Activated T-cell treated with anti-CD3 and anti-CD28 coated beads, Interleukin-2, amount 50 U/mL, for 1 hour (primary cell): ENCODE measurements around the gene LIPK.
"Not testable (repeated sequence)": the region's sequence is repeated elsewhere in the genome, so short reads cannot be mapped to it uniquely, and the experiment has no call there.

Experiments used
- DNase-seq: peaks from one replicate; pipeline ENCODE4 v3.0.0-alpha.2; 2020

LIPK gene, protein sequence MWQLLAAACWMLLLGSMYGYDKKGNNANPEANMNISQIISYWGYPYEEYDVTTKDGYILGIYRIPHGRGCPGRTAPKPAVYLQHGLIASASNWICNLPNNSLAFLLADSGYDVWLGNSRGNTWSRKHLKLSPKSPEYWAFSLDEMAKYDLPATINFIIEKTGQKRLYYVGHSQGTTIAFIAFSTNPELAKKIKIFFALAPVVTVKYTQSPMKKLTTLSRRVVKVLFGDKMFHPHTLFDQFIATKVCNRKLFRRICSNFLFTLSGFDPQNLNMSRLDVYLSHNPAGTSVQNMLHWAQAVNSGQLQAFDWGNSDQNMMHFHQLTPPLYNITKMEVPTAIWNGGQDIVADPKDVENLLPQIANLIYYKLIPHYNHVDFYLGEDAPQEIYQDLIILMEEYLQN

DNA sequence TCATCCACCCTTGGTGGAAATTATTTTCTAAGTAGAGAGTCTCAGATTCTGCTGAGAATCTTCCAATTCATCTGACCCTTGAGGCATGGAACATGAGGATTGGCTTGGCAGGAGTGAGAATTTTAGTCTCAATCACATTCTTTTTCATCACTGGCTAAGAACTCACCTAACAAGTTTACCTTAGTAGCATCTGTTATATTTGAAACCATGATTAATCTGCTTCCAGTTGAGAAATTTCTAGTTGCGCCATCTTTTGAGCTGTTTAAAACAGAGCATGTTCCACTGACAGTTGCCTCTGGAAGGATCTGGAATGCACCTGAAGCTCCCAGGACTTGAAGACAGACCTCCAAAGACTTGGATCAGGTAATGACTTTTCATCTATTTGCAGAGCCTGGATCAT is at the start of gene LIPK:
LIPK (plus strand) TSS at position 292 of the 400 bp plus-strand sequence. CDS start 18,295 bp downstream, outside the sequence.
- no peak for DNase-seq

DNA sequence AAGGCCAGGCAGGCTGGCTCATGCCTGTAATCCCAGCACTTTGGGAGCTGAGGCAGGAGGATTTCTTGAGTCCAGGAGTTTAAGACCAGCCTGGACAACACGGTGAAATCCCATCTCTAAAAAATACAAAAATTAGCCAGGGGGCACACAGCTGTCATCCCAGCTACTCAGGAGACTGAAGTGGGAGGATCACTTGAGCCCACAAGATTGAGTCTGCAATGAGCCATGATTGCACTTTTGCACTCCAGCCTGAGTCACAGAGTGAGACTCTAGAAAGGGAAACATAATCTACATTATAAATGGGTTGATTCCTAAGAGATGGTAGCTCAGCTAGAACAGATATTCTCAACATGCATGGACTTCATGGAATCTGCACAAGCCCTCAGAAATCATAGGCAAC is 48.1 kb upstream of the LIPK start:
- no peak for DNase-seq

DNA sequence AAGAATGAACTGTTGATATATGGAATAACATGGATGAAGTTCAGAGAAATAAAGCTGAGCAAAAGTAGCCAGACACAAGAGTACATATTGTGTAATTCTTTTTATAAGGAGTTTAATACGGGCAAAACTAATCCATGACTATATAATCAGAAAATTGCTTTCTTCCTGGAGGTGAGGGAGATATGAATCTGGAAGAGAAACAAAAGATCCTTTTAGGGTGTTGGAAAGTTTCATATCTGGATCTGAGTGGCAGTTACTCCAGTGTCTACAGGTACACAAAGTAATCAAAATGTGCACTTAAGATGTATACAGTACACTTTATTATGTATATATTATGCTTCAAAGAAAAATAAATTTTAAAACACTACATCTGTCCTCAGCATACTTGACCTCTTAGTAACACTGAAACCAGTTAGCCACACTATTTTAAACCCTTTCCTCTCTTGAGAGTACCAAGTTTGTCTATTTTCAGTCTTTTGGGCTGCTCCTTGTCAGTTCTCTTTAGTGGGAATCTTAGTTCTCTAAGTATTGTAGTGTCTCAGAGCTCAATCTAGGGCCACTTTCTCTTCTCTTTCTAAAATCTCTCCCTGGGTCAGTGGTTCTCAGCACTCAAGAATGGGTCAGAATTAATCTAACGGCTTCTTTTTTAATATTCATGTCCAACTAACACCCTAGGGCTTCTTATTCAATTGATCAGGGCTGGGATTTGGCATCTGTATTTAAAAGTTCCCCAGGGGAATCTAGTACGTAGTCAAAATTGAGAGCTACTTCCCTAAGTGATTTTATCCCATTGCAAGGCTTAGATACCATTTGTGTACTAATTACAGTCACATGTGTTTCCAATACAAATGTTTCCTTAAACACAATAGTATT is 46.1 kb upstream of the LIPK start:
- no peak for DNase-seq

DNA sequence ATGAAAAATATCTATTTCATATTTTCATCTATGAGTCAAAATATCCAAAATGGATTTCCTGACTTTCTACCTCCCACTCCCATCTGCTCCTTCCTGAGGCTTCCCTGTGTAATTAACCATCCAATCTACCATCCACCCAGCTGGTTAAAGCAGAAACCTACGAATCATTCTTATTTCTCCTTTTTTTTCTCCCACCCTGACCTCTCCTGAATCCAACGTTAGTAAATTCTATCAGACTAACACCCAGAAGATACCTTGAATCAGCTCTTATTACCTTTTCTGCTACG is 45.5 kb upstream of the LIPK start:
- no peak for DNase-seq

DNA sequence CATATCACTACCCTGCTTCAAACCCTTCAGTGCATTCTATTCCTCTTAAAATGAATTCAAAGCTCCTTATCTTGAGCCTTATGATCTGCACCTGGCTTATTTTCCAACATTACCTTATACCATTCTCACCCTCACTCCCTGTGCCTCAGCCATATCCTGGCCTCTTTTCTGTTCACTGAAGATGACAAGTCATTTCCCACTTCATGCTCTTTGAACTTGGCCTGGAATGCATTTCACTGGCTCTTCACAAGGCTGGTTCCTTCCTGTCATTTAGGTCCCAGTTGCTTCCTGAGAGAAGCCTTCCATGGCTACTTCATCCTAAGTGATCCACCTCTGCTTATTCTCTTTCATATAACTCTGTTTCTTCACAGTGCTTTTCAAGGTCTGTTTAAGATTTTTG is 45.0 kb upstream of the LIPK start:
- no peak for DNase-seq

DNA sequence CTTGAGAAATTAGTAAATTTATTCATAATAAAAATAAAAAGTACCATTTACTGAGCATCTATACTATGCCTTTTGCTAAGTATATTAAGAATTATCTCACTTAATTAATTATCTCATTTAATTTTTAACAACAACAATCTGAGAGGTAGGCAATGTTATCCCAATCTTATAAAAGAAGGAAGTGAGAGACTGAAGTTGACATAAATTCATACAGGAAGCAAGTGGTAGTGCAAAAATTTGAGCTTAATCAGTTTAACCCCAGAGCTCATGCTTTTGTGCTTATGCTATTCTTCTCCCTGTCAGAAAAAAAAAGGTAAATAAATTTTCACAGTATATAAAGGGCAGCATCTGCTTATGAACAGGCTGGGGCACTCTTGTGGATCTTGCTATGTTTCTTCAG is 44.5 kb upstream of the LIPK start:
- DNase-seq: no peak

DNA sequence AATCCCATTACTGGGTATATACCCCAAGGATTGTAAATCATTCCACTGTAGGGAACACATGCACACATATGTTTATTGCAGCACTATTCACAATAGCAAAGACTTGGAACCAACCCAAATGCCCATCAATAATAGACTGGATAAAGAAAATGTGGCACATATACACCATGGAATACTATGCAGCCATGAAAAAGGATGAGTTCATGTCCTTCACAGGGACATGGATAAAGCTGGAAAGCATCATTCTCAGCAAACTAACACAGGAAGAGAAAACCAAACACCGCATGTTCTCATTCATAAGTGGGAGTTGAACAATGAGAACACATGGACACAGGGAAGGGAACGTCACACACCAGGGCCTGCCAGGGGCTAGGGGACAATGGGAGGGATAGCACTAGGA is 42.9 kb upstream of the LIPK start:
- DNase-seq: not testable (repeated sequence)

DNA sequence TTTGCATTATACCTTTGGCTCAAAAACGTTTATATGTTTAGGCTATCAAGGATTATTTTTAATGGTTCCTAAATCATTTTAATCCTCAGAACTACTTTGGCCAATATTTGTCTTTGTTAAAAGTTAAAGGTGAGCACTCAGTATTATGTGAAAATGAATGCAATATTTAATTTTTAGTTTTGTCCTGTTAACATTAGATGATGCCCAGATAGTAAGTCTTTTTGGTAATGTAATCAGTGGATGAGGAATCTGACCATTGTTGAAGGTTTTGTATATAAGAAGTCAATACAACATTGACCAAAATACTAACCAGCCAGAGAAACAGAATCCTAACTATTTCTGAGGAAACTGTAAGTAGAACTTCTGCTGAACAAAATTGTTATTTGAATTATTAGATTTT is 41.9 kb upstream of the LIPK start, which contains the start of gene LIPF:
LIPF (plus strand) TSS at position 301 of the 400 bp plus-strand sequence. CDS start 2,856 bp downstream, outside the sequence.
- DNase-seq: no peak

DNA sequence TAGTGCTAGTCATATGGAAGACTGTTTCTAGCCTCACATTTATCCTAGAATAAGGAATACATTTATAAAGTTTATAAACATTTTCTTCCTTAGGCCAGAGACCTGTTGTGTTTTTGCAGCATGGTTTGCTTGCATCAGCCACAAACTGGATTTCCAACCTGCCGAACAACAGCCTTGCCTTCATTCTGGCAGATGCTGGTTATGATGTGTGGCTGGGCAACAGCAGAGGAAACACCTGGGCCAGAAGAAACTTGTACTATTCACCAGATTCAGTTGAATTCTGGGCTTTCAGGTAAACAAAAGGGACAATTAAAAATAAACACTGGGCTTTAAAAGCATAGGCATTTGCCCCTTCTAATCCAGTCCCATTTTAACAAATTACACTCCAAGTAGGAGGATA is 37.6 kb upstream of the LIPK start:
- no peak for DNase-seq

DNA sequence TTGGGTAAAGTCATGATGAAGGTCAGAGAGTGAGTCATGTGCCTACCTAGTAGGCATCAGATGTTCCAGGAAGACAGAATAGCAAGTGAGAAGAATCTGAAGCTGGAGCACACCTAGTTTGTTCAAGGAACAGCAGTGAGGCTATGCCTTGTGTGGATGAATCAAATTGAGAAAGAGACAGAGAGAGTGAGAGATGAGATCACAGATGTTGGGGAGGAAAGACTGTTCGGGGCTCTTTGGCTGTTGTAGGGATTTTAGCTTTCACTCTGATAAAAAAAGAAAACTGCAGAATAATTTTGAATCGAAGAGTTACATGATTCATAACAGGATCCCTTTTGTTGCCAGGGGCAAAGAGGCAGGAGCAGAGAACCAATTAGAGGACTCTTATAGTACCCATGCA is 35.6 kb upstream of the LIPK start:
- no peak for DNase-seq

DNA sequence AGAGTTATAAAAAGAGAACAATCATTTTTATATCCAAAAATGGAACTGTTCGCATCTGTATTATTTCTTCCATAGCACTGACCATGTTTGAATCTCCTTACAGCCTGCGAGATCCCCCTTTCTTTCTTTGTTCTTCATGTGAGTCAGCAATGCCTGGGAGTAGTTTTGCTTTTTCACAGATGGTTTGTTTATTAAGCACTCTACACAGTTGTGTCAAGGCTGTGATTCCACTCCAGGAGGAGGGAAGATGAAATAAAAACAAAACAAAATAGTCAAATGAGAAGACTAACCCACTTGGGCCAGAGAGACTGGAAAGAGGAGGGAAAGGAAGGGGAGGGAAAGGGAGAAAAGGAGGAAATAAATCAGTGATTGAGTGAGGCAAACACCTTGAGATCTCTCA is 34.0 kb upstream of the LIPK start:
- DNase-seq: no peak

DNA sequence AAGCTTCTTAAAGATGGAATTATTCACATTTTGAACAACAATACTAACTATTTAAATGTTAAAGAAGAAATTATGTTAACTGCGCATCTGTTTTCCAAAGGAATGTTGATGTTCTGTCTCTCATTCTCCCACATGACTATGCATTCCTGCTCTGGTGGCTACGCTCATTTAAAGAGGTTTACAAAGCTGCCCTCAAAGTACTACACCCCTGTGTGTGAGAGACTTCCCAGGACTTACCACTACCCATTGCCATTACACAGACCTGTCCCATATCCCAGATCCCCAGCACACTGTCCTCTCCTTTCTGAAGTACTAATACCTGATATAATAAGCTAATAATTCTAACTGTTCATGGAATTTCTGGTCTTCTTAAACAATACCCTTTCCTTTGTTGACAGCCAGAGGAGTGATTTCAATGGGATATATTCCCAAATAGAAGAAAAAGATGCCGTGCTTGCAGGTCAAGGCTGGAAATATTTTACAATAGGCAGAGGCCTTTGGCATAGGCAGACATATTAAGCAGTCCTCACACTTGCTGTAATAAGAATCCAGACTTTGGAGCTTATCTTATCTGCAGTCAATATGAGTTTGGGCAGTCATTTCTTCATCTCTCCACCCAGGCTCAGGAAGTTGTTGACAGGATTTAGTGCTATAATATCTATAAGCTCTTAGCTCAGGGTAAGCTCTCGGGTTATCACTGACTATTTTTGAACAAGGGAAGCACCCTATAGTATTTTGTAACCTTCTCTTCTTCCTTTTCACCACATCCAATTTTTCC is 29.6 kb upstream of the LIPK start:
- DNase-seq: no peak

DNA sequence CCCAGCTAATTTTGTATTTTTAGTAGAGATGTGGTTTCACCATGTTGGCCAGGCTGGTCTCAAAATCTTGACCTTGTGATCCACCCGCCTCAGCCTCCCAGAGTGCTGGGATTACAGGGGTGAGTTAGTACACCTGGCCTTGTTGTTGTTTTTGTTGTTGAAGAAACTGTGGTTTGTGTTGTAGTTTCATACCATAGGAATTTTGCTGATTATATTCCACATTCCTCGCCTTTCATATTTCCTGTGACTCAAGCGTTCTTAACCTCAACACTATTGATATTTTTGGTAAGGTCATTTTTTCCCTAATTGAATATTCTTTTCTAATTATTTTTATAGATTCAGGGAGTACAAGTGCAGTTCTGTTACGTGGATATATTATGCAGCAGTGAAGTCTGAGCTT is 25.1 kb upstream of the LIPK start:
- DNase-seq: no peak

DNA sequence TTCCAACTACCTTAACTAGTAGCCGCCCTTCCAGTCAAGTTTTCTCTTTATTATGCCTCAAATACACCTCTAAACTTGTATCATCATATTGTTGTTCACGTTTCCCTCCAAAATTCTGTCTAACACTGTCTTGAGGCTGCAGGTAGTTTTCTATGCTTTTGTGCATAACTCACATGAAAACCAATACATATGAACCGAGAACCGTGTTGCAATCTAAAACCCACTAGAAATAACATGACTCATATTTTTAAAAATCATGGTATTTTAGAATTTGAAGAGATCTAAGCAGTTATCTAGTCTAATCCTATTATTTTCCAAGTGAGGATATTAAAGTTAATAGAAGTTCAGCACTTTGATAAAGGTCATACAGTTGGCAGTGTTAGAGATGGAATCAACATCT is 23.6 kb upstream of the LIPK start:
- no peak for DNase-seq

DNA sequence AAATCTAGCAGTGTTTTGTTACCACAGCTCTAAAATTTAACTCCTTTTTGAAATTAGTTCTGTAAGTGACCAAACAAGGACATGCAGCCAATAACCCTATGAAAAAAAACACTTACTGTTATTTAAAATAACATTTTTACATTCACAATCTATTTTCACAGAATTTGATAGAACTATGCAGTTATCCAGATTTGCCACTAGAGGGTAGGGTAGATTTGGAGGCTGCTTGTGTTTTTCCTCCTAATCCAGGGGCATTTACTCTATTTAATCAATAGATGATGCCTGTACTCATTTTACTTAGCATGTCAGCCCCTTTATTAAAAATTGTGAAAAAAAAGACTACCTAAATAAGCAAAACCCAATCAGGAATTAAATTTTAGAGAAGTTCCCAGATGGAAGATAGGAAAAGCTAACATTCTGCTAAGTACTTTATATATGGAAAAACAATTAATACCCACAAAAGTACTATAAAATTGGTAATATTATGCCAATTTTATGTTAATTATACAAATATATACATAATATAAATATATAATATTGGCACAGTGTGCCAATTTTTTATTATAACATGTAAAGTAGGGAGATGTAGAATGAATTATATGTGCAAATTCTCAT is 18.1 kb upstream of the LIPK start:
- no peak for DNase-seq

DNA sequence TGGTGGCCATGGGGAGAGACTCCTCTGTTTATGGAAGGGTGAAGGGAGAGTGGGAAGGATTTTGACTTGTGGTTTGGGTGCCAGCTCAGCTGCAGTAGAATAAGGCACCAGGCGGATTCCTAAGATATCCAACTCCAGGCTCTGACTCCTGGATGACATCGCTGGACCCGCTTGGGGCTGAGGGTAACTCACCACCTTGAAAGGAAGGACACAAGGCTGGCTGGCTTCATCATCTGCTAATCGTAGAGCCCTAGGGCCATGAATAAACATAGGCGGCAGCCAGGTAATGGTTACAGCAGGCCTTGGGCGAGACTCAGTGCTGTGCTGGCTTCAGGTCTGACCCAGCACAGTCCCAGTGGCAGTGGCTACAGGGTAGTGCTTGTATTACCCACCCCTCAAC is 16.7 kb upstream of the LIPK start:
- no peak for DNase-seq

DNA sequence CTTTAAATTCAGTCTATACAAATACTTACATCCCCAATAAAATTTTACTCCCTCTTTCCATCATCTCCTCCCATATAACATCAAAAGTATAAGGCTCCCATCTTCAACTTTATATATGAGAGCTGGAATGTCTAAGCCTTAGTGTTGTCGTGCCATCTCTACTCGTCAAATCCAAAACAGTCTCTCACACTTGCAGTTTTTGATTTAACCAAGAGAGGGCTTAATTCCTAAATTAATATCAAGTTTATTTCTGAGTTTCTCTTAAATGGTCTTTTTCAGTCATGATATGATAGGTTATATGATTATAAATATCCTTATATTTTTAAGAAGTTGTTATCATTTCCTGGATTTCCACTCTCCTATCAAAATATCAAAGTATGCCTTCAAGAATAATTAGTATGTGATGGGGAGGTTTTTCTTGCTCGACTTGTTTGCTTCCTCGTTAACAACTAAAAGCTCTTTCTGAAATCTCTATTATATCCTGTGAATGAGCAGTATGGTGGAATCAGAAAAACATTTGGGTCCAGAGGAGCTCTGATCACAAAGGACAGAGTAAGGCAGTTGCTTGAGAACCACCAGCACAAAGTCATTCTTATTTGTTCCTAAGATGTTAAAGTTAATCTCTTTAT is 12.5 kb upstream of the LIPK start:
- no peak for DNase-seq

DNA sequence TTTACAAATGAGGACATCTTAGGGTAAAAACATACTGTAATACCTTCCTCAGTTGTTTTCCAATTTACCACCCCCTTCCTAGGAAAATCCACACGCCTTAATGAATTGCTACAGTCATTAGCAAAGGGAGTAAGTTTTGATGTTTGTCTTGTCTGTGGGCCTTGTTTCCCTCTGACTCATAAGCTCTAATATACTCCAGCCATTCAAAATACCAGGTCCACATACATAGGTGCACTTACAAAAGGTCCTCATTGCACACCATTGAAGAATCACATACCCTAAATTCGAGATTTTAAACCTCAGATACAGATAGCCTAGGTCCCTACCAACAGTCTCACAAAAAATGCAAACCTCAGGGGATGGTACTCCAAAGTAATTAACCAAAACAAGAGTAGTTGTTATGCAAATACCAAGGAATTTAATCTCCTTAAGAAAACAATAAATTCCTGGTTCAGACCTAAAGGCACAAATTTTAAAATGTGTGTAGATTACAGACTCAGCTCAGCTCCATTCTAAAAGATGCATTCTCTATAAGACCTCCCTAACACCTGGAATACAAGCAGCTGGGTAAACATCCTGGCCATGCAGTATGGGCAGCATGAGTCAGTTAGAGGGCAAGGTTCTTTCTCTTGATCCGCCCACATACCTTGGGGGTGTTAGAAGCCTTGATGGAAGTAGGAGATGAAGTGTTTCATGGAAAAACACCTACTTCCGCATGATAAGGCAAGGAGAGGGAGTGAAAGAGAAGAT is 3.0 kb upstream of the LIPK start:
- DNase-seq: no peak

DNA sequence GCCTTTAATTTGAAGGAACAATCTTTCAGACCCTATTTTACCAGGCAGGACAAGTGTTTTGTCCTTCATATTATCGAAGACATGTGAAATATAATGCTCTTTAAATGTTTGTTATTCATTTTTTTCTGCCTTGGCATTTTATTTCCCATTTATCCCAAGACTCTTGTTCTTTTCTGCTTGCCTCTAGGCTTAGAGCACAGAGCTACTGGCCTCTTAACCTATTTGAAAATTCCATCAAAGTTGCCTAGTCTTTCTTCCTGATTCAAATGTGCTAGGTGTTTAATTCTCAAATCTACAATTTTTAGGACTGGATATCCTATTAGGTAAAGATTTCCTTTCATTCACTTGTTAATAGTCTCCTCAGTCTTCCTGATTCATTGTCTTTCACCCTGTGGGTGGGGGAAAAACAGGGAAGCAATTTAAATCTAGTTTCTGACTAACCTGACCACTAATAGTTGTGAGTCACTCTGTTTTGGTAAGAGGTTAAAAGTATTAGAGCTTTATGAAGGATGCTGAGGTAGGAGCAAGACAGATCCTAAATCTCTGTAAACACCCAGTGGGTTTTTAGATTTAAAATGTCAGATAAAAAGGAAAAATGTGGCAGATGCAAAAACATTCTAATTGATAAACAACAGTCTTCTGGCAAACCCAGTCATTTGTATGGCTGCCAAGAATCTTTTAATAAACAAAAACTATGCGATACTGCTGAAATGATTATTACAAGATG is 1.5 kb downstream of the LIPK start:
- no peak for DNase-seq

DNA sequence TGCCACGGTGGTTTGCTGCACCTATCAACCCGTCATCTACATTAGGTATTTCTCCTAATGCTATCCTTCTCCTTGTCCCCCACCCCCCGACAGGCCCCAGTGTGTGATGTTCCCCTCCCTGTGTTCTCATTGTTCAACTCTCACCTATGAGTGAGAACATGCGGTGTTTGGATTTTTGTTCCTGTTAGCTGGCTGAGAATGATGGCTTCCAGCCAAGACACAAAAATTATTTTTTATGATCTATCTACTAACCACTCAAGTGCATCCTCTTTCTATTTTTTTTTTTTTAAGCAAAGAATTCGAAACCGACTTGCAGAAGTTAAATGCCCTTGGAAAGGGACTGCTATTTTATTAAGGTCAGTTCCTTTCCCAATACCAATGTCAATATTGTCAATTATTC is 3.3 kb downstream of the LIPK start:
- not testable (repeated sequence) for DNase-seq

DNA sequence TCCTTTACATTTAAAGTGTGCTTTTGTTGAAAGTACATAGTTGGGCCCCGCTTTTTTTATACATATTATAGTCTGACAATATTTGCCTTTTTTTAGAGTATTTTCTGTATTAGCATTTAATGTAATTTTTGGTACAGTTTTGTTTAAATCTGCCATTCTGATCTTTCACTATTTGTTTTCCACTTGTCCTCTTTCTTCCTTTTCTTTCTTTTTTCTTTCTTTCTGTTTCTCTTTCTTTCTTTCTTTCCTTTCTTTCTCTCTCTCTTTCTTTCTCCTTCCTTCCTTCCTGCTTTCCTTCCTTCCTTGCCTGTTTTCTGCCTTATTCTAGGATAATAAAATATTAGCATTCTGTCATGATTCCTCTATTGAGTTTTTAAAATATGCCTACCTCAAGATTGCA is 9.5 kb downstream of the LIPK start:
- no peak for DNase-seq
